WI38 (cell line): ENCODE measurements around the gene ABHD12B.

Experiments used
- H3K4me3 ChIP-seq: 2 replicates; pipeline ENCODE4 v1.5.1; 2011; ENCODE audit warnings: low read depth, mild to moderate bottlenecking, control low read depth, low read length
- CTCF ChIP-seq: IDR thresholded peaks from 2 replicates; pipeline ENCODE4 v1.5.1; 2012; ENCODE audit warnings: low read depth, mild to moderate bottlenecking, control low read depth, low read length

The ABHD12B gene

GRCh38 chr14:50947446-50947845, 75.6 kb downstream of the ABHD12B start:
- no peak overlapping the region for H3K4me3 ChIP-seq
- no peak for TF ChIP-seq CTCF

GRCh38 chr14:50948205-50948604, 76.4 kb downstream of the ABHD12B start:
- no peak for TF ChIP-seq CTCF
- no peak overlapping the region for H3K4me3 ChIP-seq

- TF ChIP-seq CTCF = no peak
Measured at GRCh38 chr14:50951032-50951431, 79.2 kb downstream of the ABHD12B start.

GRCh38 chr14:50953502-50953901, 81.6 kb downstream of the ABHD12B start:
- no peak for TF ChIP-seq CTCF
- no peak overlapping the region for H3K4me3 ChIP-seq

More at GRCh38 chr14:50951032-50951431, 79.2 kb downstream of the ABHD12B start:
- H3K4me3 ChIP-seq = no peak overlapping the region
